Mesothelial cell of epicardium (in vitro differentiated cells): ENCODE measurements around the gene CEACAM1. TPM values are rescaled to one million over a fixed set of nuclear protein-coding genes. Genes with fewer than 3 reads are reported as not detected.
"Not testable (repeated sequence)": the region's sequence is repeated elsewhere in the genome, so short reads cannot be mapped to it uniquely, and the experiment has no call there.

Experiments used
- DNase-seq, 2 experiments: peaks; one replicate each; pipeline ENCODE4 v3.0.0; 2021; ENCODE audit warnings: low spot score in 2 of 2; ENCODE audit not compliant: unreplicated experiment in 2 of 2
- H3K27ac Mint-ChIP-seq: 2 replicates; pipeline ENCODE4 v1.8.0; 2021; ENCODE audit warnings: mixed read lengths
- H3K27me3 Mint-ChIP-seq: 2 replicates; pipeline ENCODE4 v1.8.0; 2021; ENCODE audit warnings: low read depth, mixed read lengths
- H3K36me3 Mint-ChIP-seq: 2 replicates; pipeline ENCODE4 v1.8.0; 2021; ENCODE audit warnings: mixed read lengths
- H3K4me1 Mint-ChIP-seq: 2 replicates; pipeline ENCODE4 v1.8.0; 2021; ENCODE audit warnings: mixed read lengths
- H3K4me3 Mint-ChIP-seq: 2 replicates; pipeline ENCODE4 v1.8.0; 2021; ENCODE audit warnings: mild to moderate bottlenecking, moderate library complexity, mixed read lengths
- H3K9me3 Mint-ChIP-seq: 2 replicates; pipeline ENCODE4 v1.8.0; 2021; ENCODE audit warnings: mixed read lengths
- total RNA-seq: library from RNA; stranded (reverse); gene quantifications from 3 replicates; pipeline ENCODE4 v1.2.1, GENCODE V29; 2021
- TF ChIP-seq, protein P1 (sequence below): fragments of 200-600 bp; sonication (generic); IDR thresholded peaks from one replicate; pipeline ENCODE4 v1.5.0; 2021; ENCODE audit warnings: antibody characterized with exemption; ENCODE audit not compliant: unreplicated experiment

The CEACAM1 gene
- total RNA-seq, 1 donor from 2014 or later = 1.3 TPM

DNA sequence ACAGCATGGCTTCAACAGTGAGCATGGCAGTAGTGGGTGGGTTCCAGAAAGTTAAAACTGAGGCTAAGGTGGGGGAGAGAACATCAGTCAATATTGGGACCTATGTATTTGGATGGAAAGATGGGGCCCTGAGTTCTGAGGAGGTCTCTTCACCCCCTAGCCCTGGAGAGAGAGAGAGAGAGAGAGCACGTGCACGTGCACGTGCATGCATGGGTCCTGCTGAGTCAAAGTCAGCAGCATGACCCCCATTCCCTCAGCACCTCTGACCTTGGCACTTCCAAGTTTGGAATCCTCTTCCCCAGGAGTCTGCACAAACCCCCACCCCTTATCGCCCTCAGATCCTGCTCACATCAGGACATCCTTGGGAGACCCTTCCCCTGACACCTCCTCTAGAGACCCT, 32.5 kb upstream of the CEACAM1 start:
- H3K27me3 Mint-ChIP-seq = peaks cover 17% of the 10 kb centered on the region
- no peak overlapping the region for H3K27ac Mint-ChIP-seq
- no peaks in the 10 kb centered on the region for H3K4me1 Mint-ChIP-seq
- H3K36me3 Mint-ChIP-seq = no peaks in the 10 kb centered on the region
- TF ChIP-seq, protein P1, sequence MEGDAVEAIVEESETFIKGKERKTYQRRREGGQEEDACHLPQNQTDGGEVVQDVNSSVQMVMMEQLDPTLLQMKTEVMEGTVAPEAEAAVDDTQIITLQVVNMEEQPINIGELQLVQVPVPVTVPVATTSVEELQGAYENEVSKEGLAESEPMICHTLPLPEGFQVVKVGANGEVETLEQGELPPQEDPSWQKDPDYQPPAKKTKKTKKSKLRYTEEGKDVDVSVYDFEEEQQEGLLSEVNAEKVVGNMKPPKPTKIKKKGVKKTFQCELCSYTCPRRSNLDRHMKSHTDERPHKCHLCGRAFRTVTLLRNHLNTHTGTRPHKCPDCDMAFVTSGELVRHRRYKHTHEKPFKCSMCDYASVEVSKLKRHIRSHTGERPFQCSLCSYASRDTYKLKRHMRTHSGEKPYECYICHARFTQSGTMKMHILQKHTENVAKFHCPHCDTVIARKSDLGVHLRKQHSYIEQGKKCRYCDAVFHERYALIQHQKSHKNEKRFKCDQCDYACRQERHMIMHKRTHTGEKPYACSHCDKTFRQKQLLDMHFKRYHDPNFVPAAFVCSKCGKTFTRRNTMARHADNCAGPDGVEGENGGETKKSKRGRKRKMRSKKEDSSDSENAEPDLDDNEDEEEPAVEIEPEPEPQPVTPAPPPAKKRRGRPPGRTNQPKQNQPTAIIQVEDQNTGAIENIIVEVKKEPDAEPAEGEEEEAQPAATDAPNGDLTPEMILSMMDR = no peak
- DNase-seq = no peak
- no peak overlapping the region for H3K4me3 Mint-ChIP-seq
- H3K9me3 Mint-ChIP-seq = no peaks in the 10 kb centered on the region

- no peak for DNase-seq
Observed at GRCh38 chr19:42558450-42559150, 30.3 kb upstream of the CEACAM1 start.

GRCh38 chr19:42557386-42557871, 29.1 kb upstream of the CEACAM1 start:
- not testable (repeated sequence) for H3K36me3 Mint-ChIP-seq, H3K4me1 Mint-ChIP-seq, H3K4me3 Mint-ChIP-seq, DNase-seq, H3K9me3 Mint-ChIP-seq, H3K27ac Mint-ChIP-seq
- H3K27me3 Mint-ChIP-seq = peaks cover 10% of the 10 kb centered on the region

More at GRCh38 chr19:42558450-42559150, 30.3 kb upstream of the CEACAM1 start:
- TF ChIP-seq, protein P1 = no peak
- H3K4me3 Mint-ChIP-seq = no peak overlapping the region
- H3K9me3 Mint-ChIP-seq = no peaks in the 10 kb centered on the region
- H3K4me1 Mint-ChIP-seq = no peaks in the 10 kb centered on the region
- peaks cover 12% of the 10 kb centered on the region for H3K27me3 Mint-ChIP-seq
- H3K36me3 Mint-ChIP-seq = no peaks in the 10 kb centered on the region
- no peak overlapping the region for H3K27ac Mint-ChIP-seq

DNA sequence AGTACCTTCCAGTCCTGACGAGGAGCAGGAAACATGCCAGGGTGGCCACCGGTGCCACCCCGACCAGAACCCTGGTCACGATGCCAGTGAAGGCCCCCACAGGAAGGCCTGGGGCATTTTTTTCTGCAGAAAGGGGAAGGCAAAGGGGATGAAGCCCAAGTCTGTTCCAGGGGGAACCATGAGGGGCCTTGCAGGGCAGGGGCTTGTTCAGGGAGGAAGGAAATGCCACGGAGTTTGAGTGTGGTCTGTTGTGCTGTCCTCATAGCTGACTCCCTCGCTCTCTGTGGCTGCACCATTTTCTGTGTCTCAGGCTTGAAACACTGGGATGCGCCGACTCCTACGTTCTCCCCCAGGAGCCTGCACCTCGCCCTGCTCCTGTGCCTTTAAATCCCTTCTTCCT, 27.5 kb upstream of the CEACAM1 start:
- Mint-ChIP-seq H3K27ac (no peak overlapping the region), H3K27me3 (peaks cover 2% of the 10 kb centered on the region), H3K4me1 (no peaks in the 10 kb centered on the region), H3K4me3 (no peak overlapping the region), H3K9me3 (no peaks in the 10 kb centered on the region), H3K36me3 (no peaks in the 10 kb centered on the region)
- no peak for DNase-seq
- TF ChIP-seq, protein P1 = no peak

- peaks cover 2% of the 10 kb centered on the region for H3K27me3 Mint-ChIP-seq
- DNase-seq = no peak
- H3K4me3 Mint-ChIP-seq = no peak overlapping the region
- H3K9me3 Mint-ChIP-seq = no peaks in the 10 kb centered on the region
- TF ChIP-seq, protein P1 = no peak
- no peak overlapping the region for H3K27ac Mint-ChIP-seq
- H3K36me3 Mint-ChIP-seq = no peaks in the 10 kb centered on the region
- H3K4me1 Mint-ChIP-seq = no peaks in the 10 kb centered on the region
Observed at GRCh38 chr19:42555317-42555716, 27.0 kb upstream of the CEACAM1 start.

GRCh38 chr19:42554046-42554575, 25.8 kb upstream of the CEACAM1 start:
- H3K27ac Mint-ChIP-seq = no peak overlapping the region

More at GRCh38 chr19:42554046-42554575, 25.8 kb upstream of the CEACAM1 start:
- no peaks in the 10 kb centered on the region for H3K4me1 Mint-ChIP-seq
- H3K4me3 Mint-ChIP-seq = no peak overlapping the region
- TF ChIP-seq, protein P1 = no peak
- peak in 1 of 2 experiments; percentile 6 for DNase-seq
- no peaks in the 10 kb centered on the region for H3K36me3 Mint-ChIP-seq
- peaks cover 5% of the 10 kb centered on the region for H3K9me3 Mint-ChIP-seq
- H3K27me3 Mint-ChIP-seq = peaks cover 2% of the 10 kb centered on the region
